ENCODE measurements around the gene POLN. TPM values are rescaled to one million over a fixed set of nuclear protein-coding genes. Genes with fewer than 3 reads are reported as not detected.
"Not testable (repeated sequence)": the region's sequence is repeated elsewhere in the genome, so short reads cannot be mapped to it uniquely, and the experiment has no call there.

The POLN gene
- total RNA-seq, 1 donor: 2.9 TPM

DNA sequence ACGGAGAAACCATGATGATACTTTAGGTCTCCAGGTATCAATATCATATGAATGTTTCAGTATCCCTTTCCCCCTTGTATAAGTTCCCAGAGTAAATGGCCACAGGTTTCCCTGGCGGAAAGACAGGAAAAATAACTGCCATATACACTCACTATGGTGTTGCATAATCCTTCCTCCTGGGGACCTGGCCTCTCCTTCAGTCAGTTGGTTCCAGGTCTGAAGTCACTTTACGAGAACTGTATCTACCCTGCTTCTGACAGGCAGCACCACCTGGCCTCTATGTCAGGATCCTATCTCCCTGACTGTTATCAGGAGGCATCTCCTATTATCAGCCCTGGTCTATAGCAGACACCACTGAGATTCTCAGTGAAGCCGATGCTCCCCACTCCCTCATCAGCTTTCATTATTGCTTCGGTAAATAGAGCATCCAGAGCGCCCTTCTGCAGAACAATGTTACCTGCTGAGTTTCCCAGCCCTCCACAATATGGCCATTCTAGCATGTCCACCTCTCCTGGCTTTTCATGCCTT is 22.6 kb downstream of the POLN start:
- no peak for DNase-seq (ENCODE audit: insufficient read length, low spot score, missing footprints)
- Histone ChIP-seq H3K9me3 (ENCODE audit: low read depth, low read length) (no peaks in the 10 kb centered on the region), H3K79me2 (ENCODE audit: insufficient read depth, low read length) (no peaks in the 10 kb centered on the region), H3K4me1 (ENCODE audit: insufficient read depth, low read length) (peaks cover 4% of the 10 kb centered on the region), H3K36me3 (ENCODE audit: insufficient read depth, low read length) (no peaks in the 10 kb centered on the region), H4K20me1 (ENCODE audit: insufficient read depth, low read length) (no peaks in the 10 kb centered on the region), H3K4me3 (ENCODE audit: insufficient read depth, low read length) (no peak overlapping the region), H3K4me2 (ENCODE audit: insufficient read depth, low read length) (no peak overlapping the region), H3K27me3 (ENCODE audit: insufficient read depth, low read length) (no peaks in the 10 kb centered on the region), H2AFZ (ENCODE audit: low read length) (no peak overlapping the region), H3K27ac (ENCODE audit: low read depth, low read length) (no peak overlapping the region)
- TF ChIP-seq, protein P1, sequence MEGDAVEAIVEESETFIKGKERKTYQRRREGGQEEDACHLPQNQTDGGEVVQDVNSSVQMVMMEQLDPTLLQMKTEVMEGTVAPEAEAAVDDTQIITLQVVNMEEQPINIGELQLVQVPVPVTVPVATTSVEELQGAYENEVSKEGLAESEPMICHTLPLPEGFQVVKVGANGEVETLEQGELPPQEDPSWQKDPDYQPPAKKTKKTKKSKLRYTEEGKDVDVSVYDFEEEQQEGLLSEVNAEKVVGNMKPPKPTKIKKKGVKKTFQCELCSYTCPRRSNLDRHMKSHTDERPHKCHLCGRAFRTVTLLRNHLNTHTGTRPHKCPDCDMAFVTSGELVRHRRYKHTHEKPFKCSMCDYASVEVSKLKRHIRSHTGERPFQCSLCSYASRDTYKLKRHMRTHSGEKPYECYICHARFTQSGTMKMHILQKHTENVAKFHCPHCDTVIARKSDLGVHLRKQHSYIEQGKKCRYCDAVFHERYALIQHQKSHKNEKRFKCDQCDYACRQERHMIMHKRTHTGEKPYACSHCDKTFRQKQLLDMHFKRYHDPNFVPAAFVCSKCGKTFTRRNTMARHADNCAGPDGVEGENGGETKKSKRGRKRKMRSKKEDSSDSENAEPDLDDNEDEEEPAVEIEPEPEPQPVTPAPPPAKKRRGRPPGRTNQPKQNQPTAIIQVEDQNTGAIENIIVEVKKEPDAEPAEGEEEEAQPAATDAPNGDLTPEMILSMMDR (IDR thresholded peaks at IDR 0.05; ENCODE audit: extremely low read depth, low read depth, low read length): no peak

DNA sequence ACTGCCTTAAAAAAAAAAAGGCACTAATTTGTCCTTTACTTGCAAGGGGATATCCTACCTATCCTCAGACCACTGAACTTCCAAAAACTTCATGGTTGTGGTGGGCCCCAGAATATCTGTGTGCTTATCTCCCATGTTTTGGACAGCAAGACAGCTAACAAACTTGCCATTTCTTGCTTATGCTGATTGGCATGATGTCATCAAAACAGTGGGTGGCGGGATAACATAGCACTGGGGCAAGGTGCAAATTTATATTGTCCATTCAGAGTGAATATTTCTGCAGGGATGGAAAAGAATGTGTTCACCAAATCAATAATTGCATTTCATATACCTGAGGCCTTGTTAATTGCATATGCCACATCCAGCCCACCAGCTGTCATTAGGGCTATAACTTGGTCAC is 23.5 kb downstream of the POLN start:
- no peak overlapping the region for H3K4me3 ChIP-seq (ENCODE audit: insufficient read depth, low read length)
- no peaks in the 10 kb centered on the region for H3K36me3 ChIP-seq (ENCODE audit: insufficient read depth, low read length)
- H4K20me1 ChIP-seq (ENCODE audit: insufficient read depth, low read length): no peaks in the 10 kb centered on the region
- no peak overlapping the region for H3K27ac ChIP-seq (ENCODE audit: low read depth, low read length)
- H3K4me2 ChIP-seq (ENCODE audit: insufficient read depth, low read length): no peak overlapping the region
- H3K9me3 ChIP-seq (ENCODE audit: low read depth, low read length): no peaks in the 10 kb centered on the region
- H2AFZ ChIP-seq (ENCODE audit: low read length): no peak overlapping the region
- no peaks in the 10 kb centered on the region for H3K27me3 ChIP-seq (ENCODE audit: insufficient read depth, low read length)
- peaks cover 4% of the 10 kb centered on the region for H3K4me1 ChIP-seq (ENCODE audit: insufficient read depth, low read length)
- no peak for DNase-seq (ENCODE audit: insufficient read length, low spot score, missing footprints)
- TF ChIP-seq, protein P1 (IDR thresholded peaks at IDR 0.05; ENCODE audit: extremely low read depth, low read depth, low read length): no peak
- no peaks in the 10 kb centered on the region for H3K79me2 ChIP-seq (ENCODE audit: insufficient read depth, low read length)

GRCh38 chr4:2217726-2218125 is 24.2 kb downstream of the POLN start:
- H3K36me3 ChIP-seq (ENCODE audit: insufficient read depth, low read length): no peaks in the 10 kb centered on the region
- no peaks in the 10 kb centered on the region for H3K9me3 ChIP-seq (ENCODE audit: low read depth, low read length)
- no peaks in the 10 kb centered on the region for H4K20me1 ChIP-seq (ENCODE audit: insufficient read depth, low read length)
- DNase-seq (ENCODE audit: insufficient read length, low spot score, missing footprints): no peak
- TF ChIP-seq, protein P1 (IDR thresholded peaks at IDR 0.05; ENCODE audit: extremely low read depth, low read depth, low read length): no peak
- no peaks in the 10 kb centered on the region for H3K79me2 ChIP-seq (ENCODE audit: insufficient read depth, low read length)
- H2AFZ ChIP-seq (ENCODE audit: low read length): no peak overlapping the region
- no peak overlapping the region for H3K4me2 ChIP-seq (ENCODE audit: insufficient read depth, low read length)
- H3K27ac ChIP-seq (ENCODE audit: low read depth, low read length): no peak overlapping the region
- no peaks in the 10 kb centered on the region for H3K27me3 ChIP-seq (ENCODE audit: insufficient read depth, low read length)
- H3K4me3 ChIP-seq (ENCODE audit: insufficient read depth, low read length): no peak overlapping the region
- H3K4me1 ChIP-seq (ENCODE audit: insufficient read depth, low read length): peaks cover 4% of the 10 kb centered on the region

- H3K4me3 ChIP-seq (ENCODE audit: insufficient read depth, low read length): no peak overlapping the region
- H3K27ac ChIP-seq (ENCODE audit: low read depth, low read length): no peak overlapping the region
- no peaks in the 10 kb centered on the region for H4K20me1 ChIP-seq (ENCODE audit: insufficient read depth, low read length)
- H3K27me3 ChIP-seq (ENCODE audit: insufficient read depth, low read length): no peaks in the 10 kb centered on the region
- H2AFZ ChIP-seq (ENCODE audit: low read length): no peak overlapping the region
- no peak overlapping the region for H3K4me2 ChIP-seq (ENCODE audit: insufficient read depth, low read length)
- no peaks in the 10 kb centered on the region for H3K9me3 ChIP-seq (ENCODE audit: low read depth, low read length)
- TF ChIP-seq, protein P1 (IDR thresholded peaks at IDR 0.05; ENCODE audit: extremely low read depth, low read depth, low read length): no peak
- H3K4me1 ChIP-seq (ENCODE audit: insufficient read depth, low read length): no peaks in the 10 kb centered on the region
- no peaks in the 10 kb centered on the region for H3K79me2 ChIP-seq (ENCODE audit: insufficient read depth, low read length)
- no peak for DNase-seq (ENCODE audit: insufficient read length, low spot score, missing footprints)
- H3K36me3 ChIP-seq (ENCODE audit: insufficient read depth, low read length): no peaks in the 10 kb centered on the region
These were observed 29.1 kb downstream of the POLN start for GRCh38 chr4:2212831-2213230.

DNA sequence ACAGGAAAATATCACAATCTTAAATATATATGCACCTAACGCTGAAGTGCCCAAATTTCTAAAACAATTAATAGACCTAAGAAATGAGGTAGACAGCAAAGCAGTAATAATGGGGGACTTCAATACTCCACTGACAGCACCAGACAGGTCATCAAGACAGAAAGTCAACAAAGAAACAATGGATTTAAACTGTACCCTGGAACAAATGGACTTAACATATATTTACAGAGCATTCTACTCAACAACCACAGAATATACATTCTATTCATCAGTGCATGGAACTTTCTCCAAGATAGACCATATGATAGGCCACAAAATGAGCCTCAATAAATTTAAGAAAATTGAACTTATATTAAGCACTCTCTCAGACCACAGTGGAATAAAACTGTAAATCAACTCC is 39.1 kb downstream of the POLN start:
- not testable (repeated sequence) for H3K27ac ChIP-seq (ENCODE audit: low read depth, low read length); H3K4me2 ChIP-seq (ENCODE audit: insufficient read depth, low read length); H3K9me3 ChIP-seq (ENCODE audit: low read depth, low read length); H3K36me3 ChIP-seq (ENCODE audit: insufficient read depth, low read length); H4K20me1 ChIP-seq (ENCODE audit: insufficient read depth, low read length); H3K4me3 ChIP-seq (ENCODE audit: insufficient read depth, low read length); DNase-seq (ENCODE audit: insufficient read length, low spot score, missing footprints); H3K4me1 ChIP-seq (ENCODE audit: insufficient read depth, low read length); H3K27me3 ChIP-seq (ENCODE audit: insufficient read depth, low read length); H2AFZ ChIP-seq (ENCODE audit: low read length); H3K79me2 ChIP-seq (ENCODE audit: insufficient read depth, low read length)
